ENCODE results near the gene SDC1.

The SDC1 gene

DNA sequence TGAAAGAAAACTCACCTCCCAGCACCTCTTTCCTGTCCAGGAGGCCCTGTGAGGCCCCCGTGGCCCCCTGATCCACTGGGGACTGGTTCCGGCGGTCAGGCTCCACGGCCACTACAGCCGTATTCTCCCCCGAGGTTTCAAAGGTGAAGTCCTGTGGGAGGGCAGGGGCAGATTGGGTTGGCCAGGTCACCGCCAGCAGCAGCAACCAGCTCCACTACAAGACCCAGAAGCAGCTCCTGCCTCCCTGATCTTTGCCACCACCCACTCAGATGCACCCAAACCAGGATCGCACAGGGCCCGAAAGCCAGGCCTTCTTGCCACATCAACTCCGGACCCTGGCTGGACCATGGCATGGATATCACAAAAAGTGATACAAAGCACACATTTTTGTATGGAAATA is 21.9 kb downstream of the SDC1 start:
- TF ChIP-seq, protein P1, sequence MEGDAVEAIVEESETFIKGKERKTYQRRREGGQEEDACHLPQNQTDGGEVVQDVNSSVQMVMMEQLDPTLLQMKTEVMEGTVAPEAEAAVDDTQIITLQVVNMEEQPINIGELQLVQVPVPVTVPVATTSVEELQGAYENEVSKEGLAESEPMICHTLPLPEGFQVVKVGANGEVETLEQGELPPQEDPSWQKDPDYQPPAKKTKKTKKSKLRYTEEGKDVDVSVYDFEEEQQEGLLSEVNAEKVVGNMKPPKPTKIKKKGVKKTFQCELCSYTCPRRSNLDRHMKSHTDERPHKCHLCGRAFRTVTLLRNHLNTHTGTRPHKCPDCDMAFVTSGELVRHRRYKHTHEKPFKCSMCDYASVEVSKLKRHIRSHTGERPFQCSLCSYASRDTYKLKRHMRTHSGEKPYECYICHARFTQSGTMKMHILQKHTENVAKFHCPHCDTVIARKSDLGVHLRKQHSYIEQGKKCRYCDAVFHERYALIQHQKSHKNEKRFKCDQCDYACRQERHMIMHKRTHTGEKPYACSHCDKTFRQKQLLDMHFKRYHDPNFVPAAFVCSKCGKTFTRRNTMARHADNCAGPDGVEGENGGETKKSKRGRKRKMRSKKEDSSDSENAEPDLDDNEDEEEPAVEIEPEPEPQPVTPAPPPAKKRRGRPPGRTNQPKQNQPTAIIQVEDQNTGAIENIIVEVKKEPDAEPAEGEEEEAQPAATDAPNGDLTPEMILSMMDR (IDR thresholded peaks at IDR 0.05; ENCODE audit: low read depth, low read length): no peak
- in situ Hi-C loops (cut with HindIII; ENCODE audit: low sequenced_read_pairs): no loop called here
- DNase-seq (ENCODE audit: low read depth, low spot score): no peak
- no peak overlapping the region for H3K4me3 ChIP-seq (ENCODE audit: low read depth, low read length)

DNA sequence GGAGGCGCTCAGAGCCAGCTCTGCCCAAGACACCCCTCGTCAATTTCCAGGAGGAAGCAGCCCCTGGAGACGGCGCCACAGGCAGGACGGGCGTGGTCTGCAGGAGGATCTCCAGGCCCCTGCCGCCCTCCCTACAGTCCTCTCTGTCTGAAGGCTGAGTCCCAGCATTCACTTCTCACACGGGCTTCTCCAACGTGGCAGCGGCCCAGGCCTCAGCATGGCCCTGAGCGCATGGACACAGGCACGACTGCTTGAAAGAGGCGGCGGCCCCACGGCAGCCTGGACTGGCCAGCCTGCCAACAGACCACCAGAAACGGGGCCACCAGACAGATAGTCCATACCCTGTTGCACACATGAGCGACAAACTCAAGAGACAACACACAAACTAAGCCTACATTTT is 23.3 kb downstream of the SDC1 start:
- H3K4me3 ChIP-seq (ENCODE audit: low read depth, low read length): no peak overlapping the region
- TF ChIP-seq, protein P1 (IDR thresholded peaks at IDR 0.05; ENCODE audit: low read depth, low read length): no peak
- no peak for DNase-seq (ENCODE audit: low read depth, low spot score)
- in situ Hi-C loops (cut with HindIII; ENCODE audit: low sequenced_read_pairs): no loop called here

DNA sequence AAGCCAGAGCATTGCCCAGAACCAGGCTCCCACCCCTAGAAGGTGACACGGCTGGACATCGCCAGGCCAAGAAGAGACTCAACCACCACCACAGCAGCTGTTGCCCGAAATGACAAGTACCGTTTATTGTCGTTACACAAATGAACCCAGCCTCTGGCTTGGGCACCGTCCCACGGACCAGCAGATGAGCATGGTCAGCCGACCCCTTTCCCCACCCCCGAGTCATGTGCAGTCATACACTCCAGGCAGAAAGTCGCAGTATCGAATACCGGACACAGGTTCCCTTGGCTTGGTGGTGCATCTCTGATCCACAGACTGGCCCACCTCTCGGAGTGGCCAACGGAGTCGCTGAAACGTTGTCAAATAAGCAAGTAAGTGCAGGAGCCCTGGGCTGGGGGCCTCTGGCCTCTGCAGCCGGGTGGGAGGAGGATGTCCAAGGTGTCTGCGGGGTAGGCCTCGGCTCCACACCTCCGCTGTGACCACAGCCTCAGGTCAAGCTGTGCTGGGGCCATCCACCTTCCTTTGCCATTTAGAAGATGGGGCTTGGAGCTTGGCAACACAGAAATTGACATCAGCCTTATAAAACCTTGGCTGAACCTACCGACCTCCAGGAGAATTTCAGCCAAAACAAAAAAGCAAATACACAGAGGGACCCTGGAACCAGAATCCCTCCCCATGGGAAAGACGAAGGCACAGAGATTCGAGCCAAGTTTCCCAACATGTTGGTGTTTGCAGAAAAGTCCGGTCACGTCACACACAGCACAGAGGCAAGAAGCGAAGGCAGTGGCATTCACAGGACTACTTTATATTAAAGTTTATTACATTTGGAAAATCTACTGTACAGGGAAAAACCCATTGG is 24.0 kb downstream of the SDC1 start:
- TF ChIP-seq, protein P1 (IDR thresholded peaks at IDR 0.05; ENCODE audit: low read depth, low read length): no peak
- in situ Hi-C loops (cut with HindIII; ENCODE audit: low sequenced_read_pairs): no loop called here
- H3K4me3 ChIP-seq (ENCODE audit: low read depth, low read length): no peak overlapping the region
- DNase-seq (ENCODE audit: low read depth, low spot score): no peak

DNA sequence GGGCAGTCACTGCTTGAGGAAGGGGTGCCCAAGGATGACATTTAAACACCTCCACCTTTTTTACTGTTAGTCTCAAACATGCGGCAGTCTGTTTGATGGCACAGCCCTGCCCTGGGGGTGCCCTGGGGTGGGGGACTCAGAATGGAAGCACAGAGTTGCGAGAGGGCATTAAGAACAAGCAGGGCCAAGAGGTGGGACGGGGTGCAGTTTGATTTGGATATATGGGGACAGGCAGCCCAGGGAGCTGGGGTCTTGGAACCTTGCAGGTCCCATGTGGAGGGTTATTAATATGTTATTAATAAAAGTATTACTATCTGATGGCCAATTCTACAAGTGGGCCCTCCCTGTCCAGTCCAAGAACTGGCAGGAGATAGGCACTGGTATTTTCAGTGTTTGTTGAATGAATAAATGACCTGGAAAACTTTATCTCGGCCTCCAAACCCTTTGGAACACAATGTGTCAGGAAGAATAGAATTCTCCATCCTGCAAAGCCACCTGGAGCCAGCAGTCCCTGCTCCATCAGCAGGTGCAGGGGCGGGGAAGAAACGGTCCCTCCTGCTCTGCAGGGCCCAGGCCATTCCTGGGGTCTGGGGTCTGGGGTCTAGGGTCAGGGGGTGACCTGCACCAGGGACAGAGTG is 25.2 kb downstream of the SDC1 start:
- in situ Hi-C loops (cut with HindIII; ENCODE audit: low sequenced_read_pairs): no loop called here
- TF ChIP-seq, protein P1 (IDR thresholded peaks at IDR 0.05; ENCODE audit: low read depth, low read length): no peak
- no peak overlapping the region for H3K4me3 ChIP-seq (ENCODE audit: low read depth, low read length)
- DNase-seq (ENCODE audit: low read depth, low spot score): no peak

DNA sequence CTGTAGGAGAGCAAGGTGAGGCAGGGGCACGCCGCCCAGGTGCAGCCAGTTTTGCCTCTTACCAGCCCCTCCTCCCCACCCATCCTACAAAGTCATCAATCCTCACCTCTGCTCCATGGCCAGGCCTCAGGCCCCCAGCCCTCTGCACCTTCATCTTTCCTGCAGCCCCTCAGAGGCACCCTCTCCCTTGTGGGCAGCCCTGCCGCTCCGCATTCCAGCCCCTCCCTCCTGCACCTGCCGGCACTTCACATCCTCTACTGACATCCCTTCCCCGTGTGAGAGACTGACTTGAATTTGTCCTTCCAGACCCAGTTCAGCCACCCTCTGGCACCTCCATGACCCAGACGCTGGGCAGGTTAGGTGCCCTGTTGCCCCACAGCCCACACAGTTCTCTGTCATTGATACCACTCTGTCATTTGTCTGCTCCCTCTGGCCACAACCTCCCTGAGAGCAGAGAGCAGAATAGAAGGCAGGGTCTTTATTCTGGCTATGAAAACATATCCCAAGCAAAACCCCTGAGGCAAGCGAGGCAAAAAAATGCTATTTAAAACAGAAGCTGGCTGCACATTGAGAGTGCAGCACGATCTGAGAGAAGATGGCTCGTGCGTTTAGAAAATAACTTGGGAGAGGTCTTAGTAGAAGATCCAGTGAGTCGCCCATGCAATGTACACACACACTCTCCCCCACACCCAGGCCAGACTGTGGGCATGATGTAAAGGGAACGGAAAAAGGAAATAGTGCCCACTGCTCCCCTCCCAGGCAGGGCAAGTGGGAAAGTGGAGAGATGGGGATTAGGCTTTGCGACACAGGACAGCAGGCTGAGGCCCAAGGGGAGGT is 25.9 kb downstream of the SDC1 start:
- in situ Hi-C loops (cut with HindIII; ENCODE audit: low sequenced_read_pairs): no loop called here
- no peak for DNase-seq (ENCODE audit: low read depth, low spot score)
- TF ChIP-seq, protein P1 (IDR thresholded peaks at IDR 0.05; ENCODE audit: low read depth, low read length): no peak
- no peak overlapping the region for H3K4me3 ChIP-seq (ENCODE audit: low read depth, low read length)

DNA sequence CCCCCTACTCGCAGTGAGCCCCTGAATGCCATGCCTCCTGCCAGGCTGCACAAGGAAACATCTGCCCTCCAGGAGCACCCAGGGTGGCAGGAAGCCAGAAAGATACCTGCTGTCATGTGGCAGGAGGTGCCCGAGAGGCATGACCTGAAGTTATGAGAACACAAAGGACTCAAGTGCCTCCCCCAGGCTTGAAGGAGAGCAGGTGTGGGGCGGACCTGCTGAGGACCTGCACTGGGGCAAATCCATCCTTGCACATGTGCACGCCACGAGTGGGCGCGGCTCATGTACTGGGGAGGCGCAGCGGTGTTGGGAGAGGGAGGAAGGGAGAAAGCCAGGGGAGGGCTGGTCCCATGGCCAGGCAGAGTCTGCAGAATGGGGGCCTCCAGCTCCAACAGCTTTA is 26.9 kb downstream of the SDC1 start:
- in situ Hi-C loops (cut with HindIII; ENCODE audit: low sequenced_read_pairs): no loop called here
- H3K4me3 ChIP-seq (ENCODE audit: low read depth, low read length): no peak overlapping the region
- TF ChIP-seq, protein P1 (IDR thresholded peaks at IDR 0.05; ENCODE audit: low read depth, low read length): no peak
- no peak for DNase-seq (ENCODE audit: low read depth, low spot score)

All from astrocyte of the spinal cord (primary cell).